SU-DHL-6 (cell line): Measurements from ENCODE around the gene STAMBPL1.

Experiments
- H2AFZ ChIP-seq: fragments of 200-600 bp; sonication (generic); 2 replicates; pipeline ENCODE4 v1.6.1; 2014; ENCODE audit warnings: low read depth, mild to moderate bottlenecking, moderate library complexity, mixed read lengths, antibody characterized with exemption, low read length; ENCODE audit not compliant: severe bottlenecking
- H3F3A ChIP-seq: fragments of 200-600 bp; shearing (Covaris generic); 2 replicates; pipeline ENCODE4 v1.6.0; 2016; ENCODE audit warnings: antibody characterized with exemption, mild to moderate bottlenecking; ENCODE audit not compliant: insufficient read depth
- H3K27ac ChIP-seq: fragments of 200-600 bp; sonication (generic); 2 replicates; pipeline ENCODE4 v1.5.1; 2016; ENCODE audit warnings: low read depth, mild to moderate bottlenecking, low read length, moderate library complexity, mixed read lengths
- H3K27me3 ChIP-seq: fragments of 200-600 bp; sonication (generic), shearing (Covaris generic); 2 replicates; pipeline ENCODE4 v1.6.0; 2014; ENCODE audit warnings: mild to moderate bottlenecking, low read length
- H3K36me3 ChIP-seq: fragments of 200-600 bp; sonication (generic); 2 replicates; pipeline ENCODE4 v1.6.1; 2014; ENCODE audit warnings: mild to moderate bottlenecking, low read length, mixed read lengths
- H3K4me2 ChIP-seq: fragments of 300-600, 200-600 bp; shearing (Covaris generic), sonication (generic); 2 replicates; pipeline ENCODE4 v1.6.0; 2014; ENCODE audit warnings: low read length, low read depth, mild to moderate bottlenecking; ENCODE audit not compliant: poor library complexity, severe bottlenecking
- H3K4me3 ChIP-seq: fragments of 200-600 bp; sonication (generic); 2 replicates; pipeline ENCODE4 v1.5.1; 2014; ENCODE audit warnings: antibody characterized with exemption, low read length, mild to moderate bottlenecking, mixed read lengths; ENCODE audit not compliant: insufficient read depth, poor library complexity, severe bottlenecking
- H3K79me2 ChIP-seq: fragments of 200-600 bp; sonication (generic); 2 replicates; pipeline ENCODE4 v1.6.1; 2014; ENCODE audit warnings: mild to moderate bottlenecking, low read length, moderate library complexity; ENCODE audit not compliant: insufficient read depth
- H3K9ac ChIP-seq: fragments of 200-600 bp; sonication (generic); 2 replicates; pipeline ENCODE4 v1.7.0; 2014; ENCODE audit warnings: mild to moderate bottlenecking, low read length
- H3K9me2 ChIP-seq: fragments of 200-600 bp; sonication (generic); replicated peaks from 2 replicates; pipeline ENCODE4 v1.6.1; 2014; ENCODE audit warnings: low read length; ENCODE audit not compliant: insufficient read depth
- H3K9me3 ChIP-seq: fragments of 200-600 bp; sonication (generic); 2 replicates; pipeline ENCODE4 v1.6.1; 2014; ENCODE audit warnings: low read length, mixed read lengths; ENCODE audit not compliant: insufficient read depth
- H4K20me1 ChIP-seq: fragments of 200-600 bp; sonication (generic); 2 replicates; pipeline ENCODE4 v1.6.1; 2014; ENCODE audit warnings: low read depth, mild to moderate bottlenecking, antibody characterized with exemption, low read length, moderate library complexity, mixed read lengths
- EZH2phosphoT487 ChIP-seq: fragments of 200-600 bp; sonication (generic), shearing (Covaris generic); conservative IDR thresholded peaks from 2 replicates; pipeline ENCODE4 v1.6.1; 2018; ENCODE audit warnings: mild to moderate bottlenecking, antibody characterized with exemption, low read length, moderate library complexity, mixed read lengths
- TF ChIP-seq, protein P1 (sequence below): fragments of 200-600 bp; sonication (generic); IDR thresholded peaks from one replicate; pipeline ENCODE4 v1.5.1; 2017; ENCODE audit warnings: antibody characterized with exemption, mild to moderate bottlenecking, low read length, moderate library complexity; ENCODE audit not compliant: insufficient read depth, poor library complexity, severe bottlenecking

Gene STAMBPL1

DNA sequence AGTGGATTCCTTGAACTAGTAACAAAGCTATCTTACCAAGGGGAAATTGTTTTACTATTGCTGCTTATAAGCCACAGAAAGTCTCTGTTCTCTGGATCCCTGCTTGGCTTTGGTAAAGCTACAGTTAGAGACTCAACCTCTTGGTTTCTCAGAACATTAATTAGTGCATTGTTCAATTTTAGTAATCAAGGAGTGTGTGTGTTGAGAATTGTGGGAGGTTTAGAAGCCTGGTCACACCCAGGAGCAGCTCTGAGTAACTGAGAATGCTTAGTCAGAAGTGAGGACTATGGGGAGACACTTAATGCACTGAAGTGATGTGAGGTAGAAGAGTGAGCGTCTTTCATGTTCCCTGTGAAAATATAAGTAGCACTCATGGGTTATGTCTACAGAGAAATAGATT, 80.8 kb downstream of the STAMBPL1 start:
- no peak overlapping the region for H3K9ac ChIP-seq
- H3K9me2 ChIP-seq = no peaks in the 10 kb centered on the region
- H3K79me2 ChIP-seq = no peaks in the 10 kb centered on the region
- no peaks in the 10 kb centered on the region for H3K27me3 ChIP-seq
- H3K4me2 ChIP-seq = no peak overlapping the region
- no peak overlapping the region for H2AFZ ChIP-seq
- H3K4me3 ChIP-seq = no peak overlapping the region
- H3F3A ChIP-seq = no peaks in the 10 kb centered on the region
- no peaks in the 10 kb centered on the region for H4K20me1 ChIP-seq
- no peak for TF ChIP-seq EZH2phosphoT487
- TF ChIP-seq, protein P1, sequence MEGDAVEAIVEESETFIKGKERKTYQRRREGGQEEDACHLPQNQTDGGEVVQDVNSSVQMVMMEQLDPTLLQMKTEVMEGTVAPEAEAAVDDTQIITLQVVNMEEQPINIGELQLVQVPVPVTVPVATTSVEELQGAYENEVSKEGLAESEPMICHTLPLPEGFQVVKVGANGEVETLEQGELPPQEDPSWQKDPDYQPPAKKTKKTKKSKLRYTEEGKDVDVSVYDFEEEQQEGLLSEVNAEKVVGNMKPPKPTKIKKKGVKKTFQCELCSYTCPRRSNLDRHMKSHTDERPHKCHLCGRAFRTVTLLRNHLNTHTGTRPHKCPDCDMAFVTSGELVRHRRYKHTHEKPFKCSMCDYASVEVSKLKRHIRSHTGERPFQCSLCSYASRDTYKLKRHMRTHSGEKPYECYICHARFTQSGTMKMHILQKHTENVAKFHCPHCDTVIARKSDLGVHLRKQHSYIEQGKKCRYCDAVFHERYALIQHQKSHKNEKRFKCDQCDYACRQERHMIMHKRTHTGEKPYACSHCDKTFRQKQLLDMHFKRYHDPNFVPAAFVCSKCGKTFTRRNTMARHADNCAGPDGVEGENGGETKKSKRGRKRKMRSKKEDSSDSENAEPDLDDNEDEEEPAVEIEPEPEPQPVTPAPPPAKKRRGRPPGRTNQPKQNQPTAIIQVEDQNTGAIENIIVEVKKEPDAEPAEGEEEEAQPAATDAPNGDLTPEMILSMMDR = no peak
- H3K27ac ChIP-seq = no peak overlapping the region
- H3K9me3 ChIP-seq = no peaks in the 10 kb centered on the region
- H3K36me3 ChIP-seq = no peaks in the 10 kb centered on the region

- Histone ChIP-seq H3K36me3 (no peaks in the 10 kb centered on the region), H4K20me1 (no peaks in the 10 kb centered on the region), H3F3A (no peaks in the 10 kb centered on the region), H3K9me2 (no peaks in the 10 kb centered on the region), H2AFZ (no peak overlapping the region), H3K9me3 (no peaks in the 10 kb centered on the region), H3K79me2 (no peaks in the 10 kb centered on the region), H3K27ac (no peak overlapping the region), H3K27me3 (no peaks in the 10 kb centered on the region), H3K4me3 (no peak overlapping the region), H3K9ac (no peak overlapping the region), H3K4me2 (no peak overlapping the region)
- TF ChIP-seq EZH2phosphoT487 = no peak
- TF ChIP-seq, protein P1 = no peak
These were observed 81.2 kb downstream of the STAMBPL1 start for GRCh38 chr10:88961266-88961665.

GRCh38 chr10:88962336-88962735, 82.3 kb downstream of the STAMBPL1 start:
- Histone ChIP-seq H3K79me2 (no peaks in the 10 kb centered on the region), H3K9me3 (no peaks in the 10 kb centered on the region), H3K4me3 (no peak overlapping the region), H2AFZ (no peak overlapping the region), H3F3A (no peaks in the 10 kb centered on the region), H3K9me2 (no peaks in the 10 kb centered on the region), H3K4me2 (no peak overlapping the region), H4K20me1 (no peaks in the 10 kb centered on the region), H3K36me3 (no peaks in the 10 kb centered on the region), H3K27me3 (no peaks in the 10 kb centered on the region), H3K27ac (no peak overlapping the region), H3K9ac (no peak overlapping the region)
- TF ChIP-seq EZH2phosphoT487 = no peak
- TF ChIP-seq, protein P1 = no peak
